Esophagus muscularis mucosa (tissue), 4 donors: ENCODE measurements around the gene ETNPPL. TPM values are rescaled to one million over a fixed set of nuclear protein-coding genes. Genes with fewer than 3 reads are reported as not detected.

Source experiments
- DNase-seq: peaks from one replicate; pipeline ENCODE4 v3.0.0-alpha.2; 2017; ENCODE audit errors: extremely low spot score
- H3K27ac ChIP-seq, 4 donors: fragments of 200-600 bp; sonication (generic); replicated peaks in 1 of 4; 1 replicate in 3 of 4; 2 replicates in 1 of 4; pipeline ENCODE4 v1.5.1; 2016 to 2019; ENCODE audit warnings: mild to moderate bottlenecking in 1 of 4
- H3K27me3 ChIP-seq, 4 donors: fragments of 200-600 bp; sonication (generic); one replicate each; pipeline versions ENCODE4 v1.5.1 to v1.6.0; 2016 to 2019
- H3K36me3 ChIP-seq, 4 donors: fragments of 200-600 bp; sonication (generic); one replicate each; pipeline ENCODE4 v1.5.1; 2016 to 2019
- H3K4me1 ChIP-seq, 4 donors: fragments of 200-600 bp; sonication (generic); one replicate each; pipeline ENCODE4 v1.5.1; 2016 to 2019
- H3K4me3 ChIP-seq, 4 donors: fragments of 200-600 bp; sonication (generic); 1 replicate in 2 of 4; 2 replicates in 2 of 4; pipeline ENCODE4 v1.5.1; 2016 to 2019; ENCODE audit warnings: mild to moderate bottlenecking in 4 of 4, moderate library complexity in 1 of 4
- H3K9me3 ChIP-seq, 4 donors: fragments of 200-600 bp; sonication (generic); 1 replicate in 3 of 4; 2 replicates in 1 of 4; pipeline ENCODE4 v1.5.1; 2016 to 2019
- EP300 ChIP-seq: sonication (generic); formaldehyde crosslinking; IDR thresholded peaks from one replicate; pipeline ENCODE4 v1.6.1; 2017; ENCODE audit warnings: antibody characterized with exemption
- POLR2A ChIP-seq: fragments of 450-650 bp; IDR thresholded peaks from one replicate; pipeline ENCODE4 v1.6.1; 2017; ENCODE audit warnings: antibody characterized with exemption, moderate library complexity, mild to moderate bottlenecking, low read depth
- POLR2AphosphoS5 ChIP-seq, 2 donors: sonication (generic); formaldehyde crosslinking; IDR thresholded peaks; one replicate each; pipeline ENCODE4 v1.6.1; 2017; ENCODE audit warnings: antibody characterized with exemption in 2 of 2
- WGBS: methylation state at CpG from one replicate; pipeline ENCODE4 v1.1.5; 2018; 5-methylcytosine and 5-hydroxymethylcytosine counted together
- intact Hi-C: fragments of 100-400 bp; cut with DNase I; formaldehyde crosslinking; loops from one replicate; pipeline ENCODE4 v1.15.1; 2023
- total RNA-seq, 4 donors: library from RNA; depleted of rRNA; stranded (reverse); fragments of >200 nt; gene quantifications; one replicate each; pipeline versions ENCODE4 v1.1.0 to v1.2.1, GENCODE V29; 2016
- TF ChIP-seq, protein P1 (sequence below), 3 experiments: fragments of 200-600 bp in 2 of 3; fragments of 450-650 bp in 1 of 3; sonication (generic) in 2 of 3; IDR thresholded peaks; one replicate each; pipeline ENCODE4 v1.5.1; 2017 to 2019; ENCODE audit warnings: antibody characterized with exemption in 3 of 3, mild to moderate bottlenecking in 2 of 3, moderate library complexity in 1 of 3

Gene ETNPPL
- total RNA-seq, 4 donors from 2014 or later: 2.0 TPM; not detected in 3

DNA sequence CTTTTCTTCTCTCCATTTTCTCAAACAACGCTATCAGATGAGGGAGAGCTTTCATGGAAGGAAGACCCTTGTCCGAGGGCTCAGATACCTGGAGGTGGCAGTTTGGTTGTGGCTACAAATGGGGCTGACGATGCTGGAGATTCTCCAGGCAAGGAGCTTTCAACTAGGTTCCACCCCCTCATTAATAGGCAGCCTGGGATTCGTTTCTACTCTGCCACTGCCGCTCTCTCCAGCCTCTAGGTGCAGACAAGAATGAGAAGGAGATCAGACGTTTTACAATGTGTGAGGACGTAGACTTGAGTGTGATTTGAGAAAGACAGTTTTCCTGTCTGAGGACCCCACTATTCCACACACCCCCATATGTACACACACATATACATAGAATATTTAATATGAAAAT is 53.1 kb downstream of the ETNPPL start:
- intact Hi-C loops: no loop called here
- H3K4me1 ChIP-seq: no peaks in the 10 kb centered on the region
- TF ChIP-seq POLR2AphosphoS5 (IDR thresholded peaks at IDR 0.05): no peak
- DNase-seq: no peak
- H3K27me3 ChIP-seq: no peaks in the 10 kb centered on the region
- no peak overlapping the region for H3K27ac ChIP-seq
- H3K4me3 ChIP-seq: no peak overlapping the region
- H3K9me3 ChIP-seq: no peaks in the 10 kb centered on the region
- no peaks in the 10 kb centered on the region for H3K36me3 ChIP-seq
- WGBS: 70% methylated on average over 7 of the region's 7 CpGs

DNA sequence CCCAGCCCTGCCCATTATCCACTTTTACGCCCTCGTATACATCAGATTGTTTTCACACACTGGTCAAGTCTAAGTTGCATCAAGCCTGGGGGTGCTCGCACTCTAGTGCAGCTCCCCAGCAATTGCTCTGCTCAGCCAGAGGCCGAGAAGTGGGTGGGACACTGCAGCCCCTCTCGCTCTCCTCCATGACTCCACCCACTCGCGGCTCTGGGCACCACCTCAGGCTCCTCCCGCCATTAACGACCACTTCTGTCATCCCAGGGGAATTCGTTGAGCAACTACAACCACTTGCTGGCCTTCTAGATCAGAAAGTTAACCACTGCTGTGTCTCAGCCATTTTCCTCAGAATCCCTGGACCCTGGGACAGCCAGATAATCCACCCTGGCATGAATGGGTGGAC is 53.6 kb downstream of the ETNPPL start:
- TF ChIP-seq, protein P1, sequence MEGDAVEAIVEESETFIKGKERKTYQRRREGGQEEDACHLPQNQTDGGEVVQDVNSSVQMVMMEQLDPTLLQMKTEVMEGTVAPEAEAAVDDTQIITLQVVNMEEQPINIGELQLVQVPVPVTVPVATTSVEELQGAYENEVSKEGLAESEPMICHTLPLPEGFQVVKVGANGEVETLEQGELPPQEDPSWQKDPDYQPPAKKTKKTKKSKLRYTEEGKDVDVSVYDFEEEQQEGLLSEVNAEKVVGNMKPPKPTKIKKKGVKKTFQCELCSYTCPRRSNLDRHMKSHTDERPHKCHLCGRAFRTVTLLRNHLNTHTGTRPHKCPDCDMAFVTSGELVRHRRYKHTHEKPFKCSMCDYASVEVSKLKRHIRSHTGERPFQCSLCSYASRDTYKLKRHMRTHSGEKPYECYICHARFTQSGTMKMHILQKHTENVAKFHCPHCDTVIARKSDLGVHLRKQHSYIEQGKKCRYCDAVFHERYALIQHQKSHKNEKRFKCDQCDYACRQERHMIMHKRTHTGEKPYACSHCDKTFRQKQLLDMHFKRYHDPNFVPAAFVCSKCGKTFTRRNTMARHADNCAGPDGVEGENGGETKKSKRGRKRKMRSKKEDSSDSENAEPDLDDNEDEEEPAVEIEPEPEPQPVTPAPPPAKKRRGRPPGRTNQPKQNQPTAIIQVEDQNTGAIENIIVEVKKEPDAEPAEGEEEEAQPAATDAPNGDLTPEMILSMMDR (IDR thresholded peaks at IDR 0.05): no peak
- TF ChIP-seq POLR2A (no peak), POLR2AphosphoS5 (IDR thresholded peaks at IDR 0.05) (no peak), EP300 (no peak)
- no peak for DNase-seq
- Histone ChIP-seq H3K4me3 (no peak overlapping the region), H3K9me3 (no peaks in the 10 kb centered on the region), H3K4me1 (no peaks in the 10 kb centered on the region), H3K36me3 (no peaks in the 10 kb centered on the region), H3K27ac (no peak overlapping the region), H3K27me3 (no peaks in the 10 kb centered on the region)
- 87% methylated on average over 10 of the region's 10 CpGs for WGBS
- intact Hi-C loops: no loop called here

DNA sequence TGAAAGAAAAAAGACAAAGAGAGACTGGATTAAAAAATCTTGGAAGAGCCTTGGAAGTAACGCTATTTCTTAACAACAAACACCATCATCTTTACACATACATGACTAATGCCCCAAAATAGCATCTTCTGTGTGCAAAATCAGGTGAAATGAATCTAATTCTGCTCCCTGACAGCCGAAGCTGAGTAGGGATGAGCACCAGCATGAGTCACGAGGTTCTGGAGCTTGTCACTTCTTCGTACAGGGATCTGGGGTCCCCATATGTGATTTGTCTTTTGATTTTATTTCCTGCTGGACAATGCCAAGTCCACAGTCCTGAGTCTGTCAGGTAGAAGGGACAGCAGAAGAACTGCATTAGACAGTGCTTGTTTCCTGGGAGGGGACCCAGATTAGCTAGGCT is 56.6 kb downstream of the ETNPPL start:
- Histone ChIP-seq H3K4me3 (no peak overlapping the region), H3K36me3 (no peaks in the 10 kb centered on the region), H3K4me1 (no peaks in the 10 kb centered on the region), H3K27me3 (no peaks in the 10 kb centered on the region), H3K27ac (no peak overlapping the region), H3K9me3 (no peaks in the 10 kb centered on the region)
- TF ChIP-seq, protein P1 (IDR thresholded peaks at IDR 0.05): no peak
- no peak for TF ChIP-seq POLR2AphosphoS5 (IDR thresholded peaks at IDR 0.05)
- no peak for TF ChIP-seq POLR2A
- no peak for TF ChIP-seq EP300
- WGBS: 53% methylated on average over 4 of the region's 4 CpGs
- DNase-seq: no peak
- intact Hi-C loops: no loop called here

DNA sequence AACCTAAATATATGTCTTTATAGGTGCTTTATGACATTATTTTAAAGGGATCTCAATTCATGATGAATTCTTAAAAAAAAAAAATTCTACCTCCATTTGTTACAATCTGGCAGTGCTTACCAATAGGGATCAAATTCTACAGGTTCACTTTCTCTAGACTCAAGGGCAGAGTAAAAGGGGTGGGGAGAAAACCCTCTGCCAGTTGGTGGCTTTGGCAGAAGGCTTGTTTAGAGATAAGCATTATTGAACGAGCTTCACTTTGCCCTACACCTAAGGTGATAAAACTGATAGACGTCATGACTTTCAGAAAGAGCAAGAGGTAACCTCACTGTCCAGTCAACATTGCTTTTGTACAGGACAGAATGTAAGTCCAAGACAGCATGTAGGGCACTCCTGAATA is 58.9 kb downstream of the ETNPPL start:
- Histone ChIP-seq H3K27me3 (no peaks in the 10 kb centered on the region), H3K27ac (no peak overlapping the region), H3K4me3 (no peak overlapping the region), H3K4me1 (no peaks in the 10 kb centered on the region), H3K9me3 (no peaks in the 10 kb centered on the region), H3K36me3 (no peaks in the 10 kb centered on the region)
- TF ChIP-seq POLR2AphosphoS5 (IDR thresholded peaks at IDR 0.05): no peak
- no peak for TF ChIP-seq POLR2A
- TF ChIP-seq, protein P1 (IDR thresholded peaks at IDR 0.05): no peak
- no peak for TF ChIP-seq EP300
- DNase-seq: no peak
- intact Hi-C loops: no loop called here
- WGBS: 79% methylated on average over 2 of the region's 2 CpGs

DNA sequence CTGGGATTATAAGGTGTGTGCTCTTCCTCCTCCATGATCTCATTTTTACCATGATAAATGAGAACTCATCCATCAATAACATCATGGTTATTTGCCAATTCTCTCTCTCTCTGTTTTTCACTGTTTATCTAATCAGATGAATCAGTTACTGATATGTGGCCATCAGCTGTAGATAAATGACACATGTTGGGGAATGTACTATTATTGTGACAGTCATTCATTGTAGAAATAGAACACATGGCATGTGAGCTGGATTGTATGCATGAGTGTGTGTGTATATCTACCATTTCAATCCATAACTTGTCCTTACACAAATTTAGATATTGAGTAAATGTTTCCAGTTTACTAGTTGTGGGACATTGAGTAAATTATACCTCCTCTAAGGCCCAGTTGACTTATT is 59.5 kb downstream of the ETNPPL start:
- no peaks in the 10 kb centered on the region for H3K9me3 ChIP-seq
- intact Hi-C loops: no loop called here
- H3K27me3 ChIP-seq: no peaks in the 10 kb centered on the region
- H3K27ac ChIP-seq: no peak overlapping the region
- H3K4me1 ChIP-seq: no peaks in the 10 kb centered on the region
- no peaks in the 10 kb centered on the region for H3K36me3 ChIP-seq
- no peak for DNase-seq
- H3K4me3 ChIP-seq: no peak overlapping the region
- TF ChIP-seq EP300 (no peak), POLR2AphosphoS5 (IDR thresholded peaks at IDR 0.05) (no peak), POLR2A (no peak)
- TF ChIP-seq, protein P1 (IDR thresholded peaks at IDR 0.05): no peak
